ENCODE data around the gene APEH. TPM values are rescaled to one million over a fixed set of nuclear protein-coding genes. Genes with fewer than 3 reads are reported as not detected.

The APEH gene
- total and polyA plus RNA-seq, 10 of the 15 experiments (the other 5 are each of a cell fraction or from before 2014, with no cell fraction given): 74.4 to 214 (median 131) TPM

- Histone ChIP-seq H3K4me1 (ENCODE audit: control insufficient read depth, insufficient read depth, low read length) (peaks cover 12% of the 10 kb centered on the region), H3K79me2 (ENCODE audit: control insufficient read depth, insufficient read depth, low read length) (no peaks in the 10 kb centered on the region), H3K9ac (ENCODE audit: control insufficient read depth, insufficient read depth, low read length) (no peak overlapping the region), H4K20me1 (ENCODE audit: control insufficient read depth, insufficient read depth) (no peaks in the 10 kb centered on the region), H3K27me3 (replicated peaks in 1 of 2; ENCODE audit: control insufficient read depth in 2 of 2, insufficient read depth in 2 of 2, low read length in 1 of 2) (no peaks in the 10 kb centered on the region), H3K36me3 (ENCODE audit: control insufficient read depth in 2 of 2, insufficient read depth in 2 of 2, low read length in 1 of 2) (no peaks in the 10 kb centered on the region), H3K27ac (ENCODE audit: control insufficient read depth, insufficient read depth) (no peak overlapping the region), H2AFZ (ENCODE audit: control insufficient read depth, low read depth, low read length) (no peak overlapping the region), H3K4me3 (no peak overlapping the region), H3K4me2 (ENCODE audit: control insufficient read depth, insufficient read depth) (no peak overlapping the region), H3K9me3 (replicated peaks; ENCODE audit: control insufficient read depth, insufficient read depth, low read length) (no peaks in the 10 kb centered on the region)
- no peak for ATAC-seq
- whole genome bisulfite sequencing (ENCODE audit: insufficient coverage, insufficient replicate concordance, low lambda C conversion rate, missing lambda C conversion rate): 42% methylated on average over 21 of the region's 21 CpGs
- SMC1A ChIA-PET (ENCODE audit: uncharacterized antibody, unreplicated experiment): no interaction called here
- no peak for FAIRE-seq
- no TSS peak for BruUV-seq (replicated peaks)
- DNase-seq (ENCODE audit: low read depth, low spot score): no peak
- RAD21 ChIA-PET (ENCODE audit: unreplicated experiment): interaction anchor here (0.8 kb wide), 1 partner anchor 201 kb away, joined by 4 read pairs; no protein-coding TSS in a partner anchor
- TF ChIP-seq TAF1 (IDR thresholded peaks at IDR 0.05; ENCODE audit: borderline replicate concordance, low read depth, low read length) (no peak), JUNB (IDR thresholded peaks at IDR 0.05) (no peak), RCOR1 (conservative IDR thresholded peaks at IDR 0.05; ENCODE audit: low read depth, low read length) (no peak), ASH2L (IDR thresholded peaks at IDR 0.05; ENCODE audit: borderline replicate concordance, low read depth) (no peak), SMAD5 (IDR thresholded peaks at IDR 0.05; ENCODE audit: low read depth) (no peak), SMAD1 (IDR thresholded peaks at IDR 0.05; ENCODE audit: low read depth, partially characterized antibody) (no peak)
- intact Hi-C loops (cut with micrococcal nuclease; ENCODE audit: unreplicated experiment): no loop called here
- CTCF ChIA-PET: interaction anchor here (0.6 to 1.5 kb wide), 2 partner anchors 52 to 113 kb away, joined by 4 to 8 read pairs; no protein-coding TSS in a partner anchor
- POLR2A ChIA-PET: no interaction called here
- in situ Hi-C loops (cut with MboI): no loop called here
Observed at GRCh38 chr3:49652903-49653415, 21.2 kb upstream of the APEH start.

- Histone ChIP-seq H3K9ac (ENCODE audit: control insufficient read depth, insufficient read depth, low read length) (no peak overlapping the region), H2AFZ (ENCODE audit: control insufficient read depth, low read depth, low read length) (no peak overlapping the region), H3K27me3 (replicated peaks in 1 of 2; ENCODE audit: control insufficient read depth in 2 of 2, insufficient read depth in 2 of 2, low read length in 1 of 2) (no peaks in the 10 kb centered on the region), H3K36me3 (ENCODE audit: control insufficient read depth in 2 of 2, insufficient read depth in 2 of 2, low read length in 1 of 2) (no peaks in the 10 kb centered on the region), H3K27ac (ENCODE audit: control insufficient read depth, insufficient read depth) (no peak overlapping the region), H4K20me1 (ENCODE audit: control insufficient read depth, insufficient read depth) (no peaks in the 10 kb centered on the region), H3K4me1 (ENCODE audit: control insufficient read depth, insufficient read depth, low read length) (peaks cover 8% of the 10 kb centered on the region), H3K79me2 (ENCODE audit: control insufficient read depth, insufficient read depth, low read length) (no peaks in the 10 kb centered on the region), H3K9me3 (replicated peaks; ENCODE audit: control insufficient read depth, insufficient read depth, low read length) (no peaks in the 10 kb centered on the region), H3K4me3 (no peak overlapping the region), H3K4me2 (ENCODE audit: control insufficient read depth, insufficient read depth) (no peak overlapping the region)
- ATAC-seq: no peak
- in situ Hi-C loops (cut with MboI) (no loop called here), intact Hi-C loops (cut with micrococcal nuclease; ENCODE audit: unreplicated experiment) (no loop called here)
- ChIA-PET CTCF (interaction anchor here (1.5 kb wide), 1 partner anchor 113 kb away, joined by 8 read pairs; no protein-coding TSS in a partner anchor), SMC1A (ENCODE audit: uncharacterized antibody, unreplicated experiment) (no interaction called here), RAD21 (ENCODE audit: unreplicated experiment) (interaction anchor here (0.7 kb wide), 1 partner anchor 114 kb away, joined by 3 read pairs; no protein-coding TSS in a partner anchor), POLR2A (no interaction called here)
- no peak for FAIRE-seq
- DNase-seq (ENCODE audit: low read depth, low spot score): no peak
- TF ChIP-seq SREBF1 (IDR thresholded peaks at IDR 0.05; ENCODE audit: low read length) (no peak), ZBED1 (IDR thresholded peaks at IDR 0.05; ENCODE audit: borderline replicate concordance) (no peak), JUNB (IDR thresholded peaks at IDR 0.05) (no peak), KAT2A (conservative IDR thresholded peaks at IDR 0.05; ENCODE audit: control insufficient read depth, low read depth, low read length) (no peak), EZH2 (IDR thresholded peaks at IDR 0.05; ENCODE audit: borderline replicate concordance, control insufficient read depth, low read depth, low read length) (no peak), TAF1 (IDR thresholded peaks at IDR 0.05; ENCODE audit: borderline replicate concordance, low read depth, low read length) (no peak)
- TF ChIP-seq, protein P1, sequence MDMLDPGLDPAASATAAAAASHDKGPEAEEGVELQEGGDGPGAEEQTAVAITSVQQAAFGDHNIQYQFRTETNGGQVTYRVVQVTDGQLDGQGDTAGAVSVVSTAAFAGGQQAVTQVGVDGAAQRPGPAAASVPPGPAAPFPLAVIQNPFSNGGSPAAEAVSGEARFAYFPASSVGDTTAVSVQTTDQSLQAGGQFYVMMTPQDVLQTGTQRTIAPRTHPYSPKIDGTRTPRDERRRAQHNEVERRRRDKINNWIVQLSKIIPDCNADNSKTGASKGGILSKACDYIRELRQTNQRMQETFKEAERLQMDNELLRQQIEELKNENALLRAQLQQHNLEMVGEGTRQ (IDR thresholded peaks at IDR 0.05; ENCODE audit: borderline replicate concordance, low read depth, low read length): no peak
- TF ChIP-seq, protein P2, sequence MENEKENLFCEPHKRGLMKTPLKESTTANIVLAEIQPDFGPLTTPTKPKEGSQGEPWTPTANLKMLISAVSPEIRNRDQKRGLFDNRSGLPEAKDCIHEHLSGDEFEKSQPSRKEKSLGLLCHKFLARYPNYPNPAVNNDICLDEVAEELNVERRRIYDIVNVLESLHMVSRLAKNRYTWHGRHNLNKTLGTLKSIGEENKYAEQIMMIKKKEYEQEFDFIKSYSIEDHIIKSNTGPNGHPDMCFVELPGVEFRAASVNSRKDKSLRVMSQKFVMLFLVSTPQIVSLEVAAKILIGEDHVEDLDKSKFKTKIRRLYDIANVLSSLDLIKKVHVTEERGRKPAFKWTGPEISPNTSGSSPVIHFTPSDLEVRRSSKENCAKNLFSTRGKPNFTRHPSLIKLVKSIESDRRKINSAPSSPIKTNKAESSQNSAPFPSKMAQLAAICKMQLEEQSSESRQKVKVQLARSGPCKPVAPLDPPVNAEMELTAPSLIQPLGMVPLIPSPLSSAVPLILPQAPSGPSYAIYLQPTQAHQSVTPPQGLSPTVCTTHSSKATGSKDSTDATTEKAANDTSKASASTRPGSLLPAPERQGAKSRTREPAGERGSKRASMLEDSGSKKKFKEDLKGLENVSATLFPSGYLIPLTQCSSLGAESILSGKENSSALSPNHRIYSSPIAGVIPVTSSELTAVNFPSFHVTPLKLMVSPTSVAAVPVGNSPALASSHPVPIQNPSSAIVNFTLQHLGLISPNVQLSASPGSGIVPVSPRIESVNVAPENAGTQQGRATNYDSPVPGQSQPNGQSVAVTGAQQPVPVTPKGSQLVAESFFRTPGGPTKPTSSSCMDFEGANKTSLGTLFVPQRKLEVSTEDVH (IDR thresholded peaks at IDR 0.05; ENCODE audit: low read depth, partially characterized antibody): no peak
- 52% methylated on average over 8 of the region's 8 CpGs for WGBS (ENCODE audit: insufficient coverage, insufficient replicate concordance, low lambda C conversion rate, missing lambda C conversion rate)
- BruUV-seq (replicated peaks): no TSS peak
Observed at GRCh38 chr3:49653621-49654020, 20.5 kb upstream of the APEH start.

Measured in GM12878 (cell line).